ENCODE data around the gene MAP2K4.

Gene MAP2K4

GRCh38 chr17:12089809-12090384, 69.2 kb downstream of the MAP2K4 start:
- TF ChIP-seq GATA2 (IDR thresholded peaks at IDR 0.05; ENCODE audit: low read depth, low read length) (no peak), GATA3 (IDR thresholded peaks at IDR 0.05; ENCODE audit: low read depth, low read length) (no peak)

GRCh38 chr17:12094336-12094735, 73.7 kb downstream of the MAP2K4 start:
- TF ChIP-seq GATA3 (IDR thresholded peaks at IDR 0.05; ENCODE audit: low read depth, low read length) (no peak), GATA2 (IDR thresholded peaks at IDR 0.05; ENCODE audit: low read depth, low read length) (no peak)

GRCh38 chr17:12095522-12095921, 74.8 kb downstream of the MAP2K4 start:
- no peak for TF ChIP-seq GATA2 (IDR thresholded peaks at IDR 0.05; ENCODE audit: low read depth, low read length)
- no peak for TF ChIP-seq GATA3 (IDR thresholded peaks at IDR 0.05; ENCODE audit: low read depth, low read length)

- TF ChIP-seq GATA3 (IDR thresholded peaks at IDR 0.05; ENCODE audit: low read depth, low read length) (no peak), GATA2 (IDR thresholded peaks at IDR 0.05; ENCODE audit: low read depth, low read length) (no peak)
Measured at GRCh38 chr17:12097326-12097725, 76.6 kb downstream of the MAP2K4 start.

- TF ChIP-seq GATA2 (IDR thresholded peaks at IDR 0.05; ENCODE audit: low read depth, low read length) (no peak), GATA3 (IDR thresholded peaks at IDR 0.05; ENCODE audit: low read depth, low read length) (no peak)
Measured at GRCh38 chr17:12098568-12098967, 77.9 kb downstream of the MAP2K4 start.

GRCh38 chr17:12099412-12099811, 78.7 kb downstream of the MAP2K4 start:
- TF ChIP-seq GATA2 (IDR thresholded peaks at IDR 0.05; ENCODE audit: low read depth, low read length) (no peak), GATA3 (IDR thresholded peaks at IDR 0.05; ENCODE audit: low read depth, low read length) (no peak)

GRCh38 chr17:12104831-12105230, 84.2 kb downstream of the MAP2K4 start:
- TF ChIP-seq GATA2 (IDR thresholded peaks at IDR 0.05; ENCODE audit: low read depth, low read length) = no peak
- TF ChIP-seq GATA3 (IDR thresholded peaks at IDR 0.05; ENCODE audit: low read depth, low read length) = no peak

- no peak for TF ChIP-seq GATA2 (IDR thresholded peaks at IDR 0.05; ENCODE audit: low read depth, low read length)
Measured at GRCh38 chr17:12107905-12108304, 87.2 kb downstream of the MAP2K4 start.

- TF ChIP-seq GATA3 (IDR thresholded peaks at IDR 0.05; ENCODE audit: low read depth, low read length) (no peak), GATA2 (IDR thresholded peaks at IDR 0.05; ENCODE audit: low read depth, low read length) (no peak)
Measured at GRCh38 chr17:12110906-12111305, 90.2 kb downstream of the MAP2K4 start.

GRCh38 chr17:12113156-12113555, 92.5 kb downstream of the MAP2K4 start:
- TF ChIP-seq GATA3 (IDR thresholded peaks at IDR 0.05; ENCODE audit: low read depth, low read length) = no peak
- no peak for TF ChIP-seq GATA2 (IDR thresholded peaks at IDR 0.05; ENCODE audit: low read depth, low read length)

- TF ChIP-seq GATA2 (IDR thresholded peaks at IDR 0.05; ENCODE audit: low read depth, low read length) (no peak), GATA3 (IDR thresholded peaks at IDR 0.05; ENCODE audit: low read depth, low read length) (no peak)
Measured at GRCh38 chr17:12114686-12115418, 94.2 kb downstream of the MAP2K4 start.

- TF ChIP-seq GATA2 (IDR thresholded peaks at IDR 0.05; ENCODE audit: low read depth, low read length) (no peak), GATA3 (IDR thresholded peaks at IDR 0.05; ENCODE audit: low read depth, low read length) (no peak)
Measured at GRCh38 chr17:12116143-12116542, 95.5 kb downstream of the MAP2K4 start.

GRCh38 chr17:12118617-12119016, 97.9 kb downstream of the MAP2K4 start:
- TF ChIP-seq GATA3 (IDR thresholded peaks at IDR 0.05; ENCODE audit: low read depth, low read length) = no peak
- no peak for TF ChIP-seq GATA2 (IDR thresholded peaks at IDR 0.05; ENCODE audit: low read depth, low read length)

- TF ChIP-seq GATA3 (IDR thresholded peaks at IDR 0.05; ENCODE audit: low read depth, low read length) (no peak), GATA2 (IDR thresholded peaks at IDR 0.05; ENCODE audit: low read depth, low read length) (no peak)
Measured at GRCh38 chr17:12122075-12122474, 101.4 kb downstream of the MAP2K4 start.

GRCh38 chr17:12127177-12127576, 106.5 kb downstream of the MAP2K4 start:
- no peak for TF ChIP-seq GATA2 (IDR thresholded peaks at IDR 0.05; ENCODE audit: low read depth, low read length)
- TF ChIP-seq GATA3 (IDR thresholded peaks at IDR 0.05; ENCODE audit: low read depth, low read length) = no peak

All from SH-SY5Y (cell line).